CD4-positive, alpha-beta T cell treated with Interleukin-15 for 1 hour (primary cell): ENCODE data around the gene TARS3.

ENCODE experiments used
- DNase-seq: peaks from one replicate; pipeline ENCODE4 v3.0.0-alpha.2; 2020

TARS3 gene

DNA sequence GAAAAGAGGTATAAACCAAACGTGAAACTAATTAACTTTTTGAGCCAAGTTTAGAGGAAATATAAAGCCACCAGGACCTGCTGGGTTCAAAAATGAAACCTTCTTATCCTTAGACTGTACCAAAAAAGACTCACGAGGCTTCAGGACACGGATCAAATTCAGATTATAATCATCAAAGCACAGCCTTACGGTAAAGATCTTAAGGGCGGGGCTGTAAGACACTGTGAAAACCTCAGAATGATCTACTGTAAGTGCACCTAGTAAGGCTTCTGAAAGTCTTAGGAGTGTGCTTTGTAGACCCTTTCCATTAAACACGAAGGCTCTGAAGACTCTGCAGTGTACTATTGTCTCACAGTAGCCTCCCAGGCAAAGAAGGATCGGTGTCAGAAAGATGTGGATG, 26.8 kb downstream of the TARS3 start:
- DNase-seq: no peak

DNA sequence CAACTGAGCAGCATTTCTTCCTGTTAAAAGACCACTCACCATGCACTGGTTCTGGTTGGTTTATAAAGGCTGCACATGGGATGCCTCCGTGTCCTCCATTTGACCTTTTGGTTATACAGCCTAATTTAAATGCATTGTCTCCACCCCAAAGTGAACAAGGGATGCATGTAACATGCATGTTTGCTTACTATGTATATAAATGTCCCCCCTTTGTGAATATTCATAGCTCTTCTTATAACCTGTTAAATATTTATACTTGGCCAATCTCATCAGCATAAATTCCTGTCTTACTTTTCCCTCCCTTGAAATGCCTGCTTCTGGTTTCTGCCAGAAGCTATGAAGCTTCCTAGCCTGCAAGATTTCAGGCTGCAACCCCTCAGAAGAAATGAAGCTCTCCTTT, 27.4 kb downstream of the TARS3 start:
- DNase-seq: no peak

DNA sequence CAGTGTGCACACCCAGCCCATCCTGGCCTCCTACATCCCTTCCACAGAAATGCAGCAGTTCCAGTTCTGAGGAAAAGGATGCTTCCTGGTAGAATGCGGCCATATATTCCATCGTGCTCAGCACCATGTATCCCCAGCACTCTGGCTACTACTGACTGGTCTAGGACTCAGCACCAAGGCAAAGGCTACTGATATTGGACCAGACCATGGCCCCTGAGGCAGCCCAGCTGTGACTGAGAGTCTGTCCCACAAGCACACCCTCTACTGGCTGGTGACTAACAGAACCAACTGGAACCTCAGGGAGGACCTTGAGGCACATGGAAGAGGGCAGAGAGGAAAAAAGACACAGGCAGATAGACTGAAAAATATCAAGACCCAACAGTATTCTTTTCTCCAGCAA, 30.0 kb downstream of the TARS3 start:
- DNase-seq: no peak

DNA sequence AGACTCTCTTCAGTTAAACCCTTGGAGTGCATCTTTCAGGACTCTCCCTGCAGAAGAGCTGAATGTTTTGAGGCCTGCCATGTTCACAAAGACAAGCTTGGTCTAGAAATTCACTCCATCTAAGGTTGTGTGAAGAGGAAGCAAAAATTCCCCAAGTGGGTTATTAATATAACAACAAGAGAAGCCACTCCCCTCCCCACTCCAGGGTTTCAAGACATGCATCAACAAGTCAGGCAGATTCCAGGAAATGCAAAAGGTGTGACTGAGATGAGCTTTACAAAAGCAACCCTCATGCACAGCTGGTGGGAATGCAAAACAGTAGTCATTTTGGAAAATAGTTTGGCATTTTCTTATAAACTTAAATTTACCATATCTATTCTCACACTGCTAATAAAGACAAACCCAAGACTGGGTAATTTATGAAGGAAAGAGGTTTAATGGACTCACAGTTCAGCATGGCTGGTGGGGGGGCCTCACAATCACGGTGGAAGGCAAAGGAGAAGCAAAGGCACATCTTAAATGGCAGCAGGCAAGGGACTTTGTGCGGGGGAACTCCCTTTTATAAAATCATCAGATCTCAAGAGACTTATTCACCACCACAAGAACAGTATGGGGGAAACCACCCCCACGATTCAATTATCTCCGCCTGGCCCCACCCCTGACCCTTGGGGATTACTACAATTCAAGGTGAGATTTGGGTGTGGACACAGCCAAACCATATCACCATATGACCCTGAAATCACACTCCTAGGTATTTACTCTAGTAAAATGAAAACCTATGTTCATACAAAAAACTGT, 31.3 kb downstream of the TARS3 start:
- DNase-seq: no peak

DNA sequence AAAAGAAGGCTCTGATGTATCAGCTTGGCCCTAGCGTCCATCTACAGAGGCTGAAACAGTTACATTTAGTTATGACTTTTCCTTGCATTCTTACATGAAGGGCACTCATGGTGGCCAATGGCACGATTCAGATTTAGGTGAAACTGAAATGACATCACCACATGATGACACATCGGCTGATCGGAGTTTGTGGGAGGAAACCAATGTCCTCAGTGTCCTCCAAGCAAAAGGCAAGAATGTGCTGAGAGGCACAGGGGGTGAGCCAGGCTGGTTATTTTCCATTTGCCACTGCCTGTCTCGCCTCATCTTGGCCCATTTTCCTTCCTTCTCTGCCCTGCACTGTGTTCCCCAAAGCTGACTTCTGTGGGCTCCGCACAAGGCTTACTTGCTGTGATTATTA, 34.4 kb downstream of the TARS3 start:
- DNase-seq: no peak

DNA sequence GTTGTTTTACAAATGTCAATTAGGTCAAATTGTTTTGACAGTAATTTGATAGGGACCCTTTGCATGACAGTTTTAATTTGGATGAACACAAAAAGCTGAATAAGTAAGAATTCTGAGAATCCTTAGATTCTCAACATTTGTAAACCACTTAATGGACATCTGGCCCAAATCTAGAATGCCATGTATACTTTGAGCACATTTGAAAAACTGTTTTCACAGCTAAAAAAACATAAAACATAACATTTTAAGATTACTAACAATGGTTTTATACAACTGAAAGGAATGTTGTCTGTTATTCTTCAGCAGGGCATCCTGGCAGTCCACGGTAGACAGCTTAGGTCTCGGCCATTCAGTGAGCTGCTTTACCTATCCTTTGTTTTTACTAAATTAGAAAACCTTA, 37.6 kb downstream of the TARS3 start:
- DNase-seq: no peak

DNA sequence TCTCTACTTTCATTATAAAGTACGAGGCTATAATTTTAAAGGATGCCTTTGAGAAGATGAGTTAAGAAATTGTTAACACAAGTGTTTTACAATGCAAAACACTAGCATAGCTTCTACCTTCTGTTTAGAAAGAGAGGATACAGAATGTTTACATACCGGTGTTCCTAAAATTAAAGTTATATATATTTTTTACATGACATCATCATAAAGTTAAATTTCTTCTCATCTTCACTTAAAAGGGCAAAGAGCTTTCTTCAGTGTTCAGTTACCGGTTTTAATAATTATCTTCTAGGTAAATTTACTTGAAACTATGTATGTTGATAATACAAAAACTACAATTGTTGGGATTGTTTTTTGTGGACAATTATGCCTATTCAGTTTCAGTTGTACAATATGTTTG, 39.4 kb downstream of the TARS3 start:
- no peak for DNase-seq

DNA sequence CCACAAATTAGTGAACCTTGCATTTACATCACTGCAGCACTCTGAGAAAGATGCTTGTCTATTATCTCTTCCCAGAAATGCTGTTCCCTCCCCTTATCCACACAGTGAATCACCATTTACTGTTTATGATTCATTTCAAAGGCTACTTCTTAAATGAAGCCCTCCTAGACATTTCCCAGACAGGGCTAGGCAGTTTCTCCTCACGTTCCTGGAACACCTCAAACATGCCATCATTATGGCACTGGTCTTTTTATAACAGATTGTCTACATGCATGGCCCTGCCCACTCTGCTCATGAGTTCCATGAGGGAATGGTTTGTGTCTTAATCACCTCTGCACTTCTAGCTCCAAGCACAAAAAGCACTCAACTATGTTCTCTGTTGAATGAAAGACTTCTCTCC, 39.9 kb downstream of the TARS3 start:
- no peak for DNase-seq

DNA sequence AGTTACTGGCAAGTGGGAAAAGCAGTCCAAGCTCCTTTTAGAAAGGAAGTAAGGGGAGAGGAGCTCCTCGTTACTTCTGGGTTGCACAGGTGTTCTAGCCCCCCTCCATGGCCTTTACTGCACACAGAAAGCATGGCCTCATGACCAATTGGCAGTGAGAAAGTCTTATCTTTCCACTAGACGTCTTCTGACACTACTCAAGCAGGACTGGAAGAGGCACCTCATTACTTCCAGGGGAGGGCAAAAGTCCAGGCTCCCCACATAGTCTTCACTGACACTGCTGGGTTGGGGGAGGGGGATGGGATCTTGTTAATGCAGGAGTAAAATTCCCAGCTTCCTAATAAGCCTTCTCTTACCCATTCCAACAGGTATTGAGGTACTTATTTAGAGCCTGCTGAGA, 44.5 kb downstream of the TARS3 start:
- DNase-seq: no peak

DNA sequence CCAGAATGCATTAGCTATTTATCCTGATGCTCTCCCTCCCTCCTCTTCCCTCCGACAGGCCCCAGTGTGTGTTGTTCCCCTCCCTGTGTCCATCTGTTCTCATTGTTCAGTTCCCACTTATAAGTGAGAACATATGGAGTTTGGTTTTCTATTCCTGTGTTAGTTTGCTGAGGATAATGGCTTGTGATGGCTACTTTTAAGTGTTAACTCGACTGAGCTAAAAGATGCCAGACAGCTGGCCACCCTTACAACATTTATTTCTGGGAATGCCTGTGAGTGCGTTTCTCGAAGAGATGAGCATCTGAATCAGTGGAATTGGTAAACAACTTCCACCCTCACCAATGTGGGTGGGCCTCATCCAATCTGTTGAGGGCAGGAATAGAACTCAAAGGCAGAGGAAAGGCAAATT, 47.3 kb downstream of the TARS3 start:
- DNase-seq: no peak

DNA sequence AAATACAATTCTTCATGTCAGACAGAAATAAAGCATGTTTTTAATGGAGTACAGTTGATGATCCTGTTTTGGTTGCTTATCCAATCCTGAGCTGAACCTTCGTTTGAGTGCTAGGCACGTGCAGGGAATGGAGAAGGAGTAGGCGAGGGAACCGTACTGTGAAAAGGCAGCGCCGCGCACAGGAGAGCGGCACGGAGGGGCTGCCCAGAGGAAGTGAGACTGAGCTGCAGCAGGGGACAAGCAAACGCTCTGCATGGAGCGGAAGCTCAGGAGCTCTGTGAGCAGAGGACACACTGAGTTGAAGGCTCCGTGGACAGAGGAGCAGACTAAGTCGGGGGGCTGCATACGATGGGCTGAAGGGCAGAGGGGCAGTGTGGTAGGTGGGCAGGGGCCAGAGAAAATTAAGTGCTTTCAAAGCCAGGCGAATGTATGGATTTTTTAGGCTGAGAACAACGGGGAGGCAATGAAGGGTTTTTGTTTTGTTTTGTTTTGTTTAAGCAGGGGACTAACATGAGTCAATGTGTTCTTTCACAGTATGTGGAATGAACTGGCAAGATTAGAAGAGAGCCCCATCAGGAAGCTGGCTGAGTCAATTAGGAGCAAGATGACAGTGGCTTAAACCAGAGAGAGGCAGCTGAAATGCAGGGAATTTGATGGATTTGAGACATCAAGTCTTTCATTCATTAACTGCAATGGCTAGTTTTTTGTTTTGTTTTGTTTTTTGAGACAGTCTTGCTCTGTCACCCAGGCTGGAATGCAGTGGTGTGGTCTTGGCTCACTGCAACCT, 48.3 kb downstream of the TARS3 start:
- DNase-seq: no peak

DNA sequence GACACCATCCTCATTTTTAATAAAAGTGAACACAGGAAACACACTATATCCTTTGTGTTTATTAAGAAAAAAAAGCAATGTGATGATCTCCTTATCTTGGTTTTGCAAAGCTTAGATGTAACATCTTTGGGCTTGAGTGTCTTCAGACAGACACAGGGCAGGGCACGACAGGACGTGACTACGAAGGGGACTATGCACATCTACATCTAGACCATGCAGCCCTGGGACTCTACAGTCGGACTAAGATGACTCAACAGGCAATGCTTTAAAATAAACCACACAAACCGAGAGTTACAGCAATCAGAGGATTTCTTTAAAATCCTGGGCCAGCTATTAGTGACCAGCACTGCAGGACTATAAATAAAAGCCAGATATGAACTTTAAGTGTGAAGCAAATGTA, 49.3 kb downstream of the TARS3 start:
- DNase-seq: no peak

DNA sequence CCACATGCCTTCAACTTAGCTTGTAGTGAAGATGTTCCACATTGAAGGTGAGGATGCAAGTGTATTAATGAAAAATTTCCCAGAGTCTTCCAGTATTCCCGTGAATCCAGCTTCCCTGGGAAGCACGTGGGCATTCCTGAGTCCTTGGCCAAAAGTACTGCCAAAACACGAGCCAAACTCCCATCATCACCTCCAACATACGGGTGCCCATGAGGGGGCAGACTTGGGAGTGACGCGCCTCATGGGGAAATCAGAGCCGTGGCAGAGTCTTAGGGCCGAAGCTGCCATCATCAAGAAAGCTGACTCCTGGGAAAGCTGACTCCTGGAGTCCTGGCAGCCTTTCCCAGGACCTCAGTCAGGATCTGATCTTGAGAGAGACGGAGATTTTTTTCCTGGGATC, 52.0 kb downstream of the TARS3 start:
- no peak for DNase-seq

DNA sequence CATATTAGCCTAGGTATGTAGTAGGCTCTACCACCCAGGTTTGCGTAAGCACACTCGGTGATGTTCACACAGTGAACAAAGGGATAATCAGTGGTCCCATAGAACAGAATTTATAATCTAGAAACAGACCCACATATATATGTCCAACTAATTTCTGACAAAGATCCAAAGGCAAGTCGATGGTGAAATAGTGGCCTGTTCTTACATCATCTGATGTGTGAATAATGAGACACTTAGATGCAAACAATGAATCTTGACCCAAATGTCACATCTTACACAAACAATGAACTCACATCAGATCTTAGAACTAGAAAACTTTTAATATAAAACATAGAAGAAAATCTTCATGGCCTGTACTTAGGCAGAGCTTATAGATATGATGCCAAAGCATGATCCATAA, 54.5 kb downstream of the TARS3 start:
- DNase-seq: no peak

DNA sequence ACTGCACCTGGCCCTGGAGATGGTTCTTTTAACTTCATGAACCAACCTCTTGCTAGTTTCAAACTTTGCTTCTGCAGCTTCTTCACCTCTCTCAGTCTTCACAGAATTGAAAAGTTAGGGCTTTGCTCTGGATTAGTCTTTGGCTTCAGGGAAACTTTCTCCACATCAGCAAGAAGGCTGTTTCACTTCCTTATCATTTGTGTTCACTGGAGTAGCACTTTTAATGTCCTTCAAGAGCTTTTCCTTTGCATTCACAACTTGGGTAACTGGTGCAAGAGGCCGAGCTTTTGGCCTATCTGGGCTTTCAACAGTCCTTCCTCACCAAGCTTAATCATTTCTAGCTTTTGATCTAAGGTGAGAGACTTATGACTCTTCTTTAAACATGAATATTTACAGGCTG, 56.4 kb downstream of the TARS3 start:
- no peak for DNase-seq

DNA sequence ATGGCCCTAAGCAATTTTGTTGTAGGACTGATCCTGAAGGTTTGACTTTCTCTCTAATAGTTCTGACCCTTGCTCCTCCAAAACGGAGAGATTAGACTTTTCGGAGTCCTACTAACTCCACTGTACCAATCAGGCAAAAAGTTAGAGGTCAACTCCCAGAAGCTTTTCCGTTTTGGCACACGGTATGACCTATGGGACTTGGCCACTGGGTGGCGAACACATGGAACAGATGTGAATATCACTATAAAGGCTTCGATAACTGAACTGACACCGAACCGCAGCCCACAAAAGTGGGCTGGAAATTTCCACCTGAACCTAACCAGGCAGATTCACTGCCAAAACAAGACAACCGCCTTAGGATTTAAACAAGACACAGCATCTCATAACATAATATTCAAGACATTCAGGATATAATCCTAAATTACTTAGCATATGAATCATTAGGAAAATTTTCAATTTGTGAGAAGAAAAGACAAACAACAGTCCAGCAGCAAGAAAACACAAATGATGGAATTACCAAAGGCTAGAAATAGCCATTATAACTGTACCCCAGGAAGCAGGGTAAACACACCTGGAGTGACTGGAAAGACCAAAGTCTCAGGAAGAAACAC, 59.9 kb downstream of the TARS3 start:
- DNase-seq: no peak

DNA sequence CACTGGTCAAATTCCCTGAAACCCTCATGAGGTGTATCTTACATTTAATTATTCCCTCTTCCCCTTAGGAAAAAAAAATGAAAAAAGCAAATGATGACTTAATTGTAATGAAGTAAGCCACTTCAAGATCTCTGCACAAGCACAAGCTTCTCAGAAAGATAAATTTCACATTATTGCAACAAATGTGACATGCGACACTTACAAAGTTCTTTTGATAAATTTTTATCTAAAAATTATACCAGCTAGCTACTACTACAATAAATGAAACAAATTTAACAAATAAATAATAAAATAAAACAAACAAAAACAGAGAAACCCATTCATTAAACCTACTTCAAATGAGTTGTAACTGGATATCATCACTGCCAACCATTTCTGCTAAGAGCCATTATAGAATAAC, 62.1 kb downstream of the TARS3 start:
- DNase-seq: no peak

DNA sequence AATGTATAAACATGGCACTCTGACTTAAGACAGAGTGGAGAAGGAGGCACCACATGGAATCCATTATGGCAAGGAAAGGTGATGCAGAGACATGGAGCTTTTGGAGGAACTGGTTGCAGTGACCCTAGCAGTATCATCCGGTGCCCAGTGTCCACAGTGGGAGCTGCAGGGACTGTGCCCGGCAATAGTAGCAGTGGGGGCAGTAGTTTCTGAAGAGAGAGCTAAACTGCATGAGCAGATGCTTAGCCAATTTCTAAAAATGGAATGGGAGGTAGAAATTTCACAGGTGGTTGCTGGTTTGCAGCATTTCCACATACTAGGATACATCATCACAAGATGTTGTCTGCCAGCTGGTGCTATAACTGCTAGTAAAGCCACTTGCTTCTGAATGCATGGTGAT, 64.3 kb downstream of the TARS3 start:
- DNase-seq: no peak

DNA sequence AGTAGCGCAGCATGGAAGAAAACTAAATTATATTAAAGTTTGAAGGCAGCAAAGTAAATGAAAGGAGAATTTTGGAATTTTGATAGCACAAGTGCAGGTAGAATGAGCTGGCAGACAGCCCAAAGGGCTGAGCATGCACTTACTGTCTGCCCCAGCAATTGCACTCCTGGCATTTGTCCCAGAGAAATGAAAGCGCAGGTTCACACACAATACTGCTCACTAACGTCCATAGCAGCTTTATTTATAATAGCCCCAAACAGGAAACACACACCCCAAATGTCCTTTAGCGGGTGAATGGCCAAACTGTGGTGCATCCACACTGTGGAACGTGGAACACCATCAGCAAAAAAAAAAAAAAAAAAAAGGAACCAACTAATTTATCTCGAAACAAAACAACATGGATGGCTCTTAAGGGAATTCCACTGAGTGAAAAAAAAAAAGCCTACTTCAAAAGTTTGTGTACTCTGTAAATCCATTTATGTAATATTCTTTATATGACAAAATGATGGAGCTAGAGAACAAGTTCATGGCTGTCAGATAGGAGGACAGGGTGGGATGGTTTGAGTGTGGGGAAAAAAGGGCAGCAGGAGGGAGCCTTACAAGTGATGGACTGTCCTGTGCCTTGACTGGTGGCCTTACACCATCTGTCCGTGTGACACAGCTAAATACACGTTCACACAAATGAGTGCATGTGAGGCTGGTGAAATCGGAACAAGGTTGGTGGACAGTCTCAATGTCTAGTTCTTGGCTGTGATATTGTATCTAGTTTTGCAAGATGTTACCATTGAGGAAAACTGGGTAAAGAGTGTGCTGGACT, 66.1 kb downstream of the TARS3 start:
- no peak for DNase-seq

DNA sequence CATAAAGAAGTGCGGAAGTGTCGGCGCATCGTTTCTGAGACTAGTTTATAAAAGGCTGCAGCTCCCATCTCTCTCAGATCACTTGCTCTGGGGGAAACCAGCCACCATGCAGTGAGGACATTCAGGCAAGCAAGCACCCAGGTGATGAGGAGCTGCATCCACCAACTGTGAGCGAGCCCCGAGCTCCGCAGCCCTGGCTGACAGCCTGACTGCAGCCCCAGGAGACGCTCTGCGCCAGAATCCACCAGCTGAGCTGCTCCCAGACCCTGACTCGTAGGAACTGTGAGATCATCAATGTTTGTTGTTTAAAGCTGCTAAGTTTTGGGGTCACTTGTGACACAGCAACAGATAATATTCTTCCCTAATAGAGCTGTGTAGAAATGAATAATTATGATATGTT, 67.1 kb downstream of the TARS3 start:
- no peak for DNase-seq

DNA sequence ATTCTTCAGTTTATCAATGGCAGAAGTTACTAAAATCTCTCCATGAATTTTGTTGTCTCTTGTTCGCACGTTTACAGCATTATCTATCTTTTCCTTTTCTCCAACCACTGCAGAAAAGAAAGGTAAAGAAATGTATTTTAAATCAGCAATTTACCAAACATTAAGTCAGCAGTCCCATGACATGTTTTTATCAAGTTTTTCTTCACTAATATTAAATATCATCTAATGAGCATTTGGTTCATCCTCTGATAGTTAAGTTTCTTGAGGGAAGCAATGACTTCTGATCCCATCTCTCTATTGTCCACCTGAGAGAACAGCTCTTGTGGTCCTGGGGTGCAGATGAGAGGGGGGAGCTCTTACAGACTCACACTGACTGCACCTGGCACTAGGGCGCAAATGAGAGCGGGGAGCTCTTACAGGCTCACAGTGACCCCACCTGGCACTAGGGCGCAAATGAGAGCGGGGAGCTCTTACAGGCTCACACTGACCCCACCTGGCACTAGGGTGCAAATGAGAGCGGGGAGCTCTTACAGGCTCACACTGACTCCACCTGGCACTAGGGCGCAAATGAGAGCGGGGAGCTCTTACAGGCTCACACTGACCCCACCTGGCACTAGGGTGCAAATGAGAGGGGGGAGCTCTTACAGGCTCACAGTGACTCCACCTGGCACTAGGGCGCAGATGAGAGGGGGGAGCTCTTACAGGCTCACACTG, 69.5 kb downstream of the TARS3 start:
- peak; percentile 56 for DNase-seq

DNA sequence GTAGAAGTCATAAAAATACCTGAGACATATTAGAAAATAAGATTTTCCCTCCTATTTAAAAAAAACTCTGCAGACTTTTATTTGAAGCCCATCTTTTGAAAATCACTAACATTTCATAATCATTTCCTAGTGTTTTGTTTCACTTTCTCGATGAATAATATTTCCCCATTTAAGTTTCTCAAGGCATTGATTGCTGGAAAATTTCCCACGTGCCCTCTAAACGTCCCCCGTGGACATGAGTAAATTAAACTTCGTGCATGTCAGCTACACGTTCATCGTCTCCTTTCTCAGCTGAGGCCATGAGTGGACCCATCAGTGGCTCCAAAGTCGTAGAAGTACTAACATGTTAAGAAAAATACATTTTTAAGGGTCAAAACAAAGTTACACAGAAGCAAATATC, 70.1 kb downstream of the TARS3 start:
- DNase-seq: no peak
